ENCODE data around the gene BUB1.

DNA sequence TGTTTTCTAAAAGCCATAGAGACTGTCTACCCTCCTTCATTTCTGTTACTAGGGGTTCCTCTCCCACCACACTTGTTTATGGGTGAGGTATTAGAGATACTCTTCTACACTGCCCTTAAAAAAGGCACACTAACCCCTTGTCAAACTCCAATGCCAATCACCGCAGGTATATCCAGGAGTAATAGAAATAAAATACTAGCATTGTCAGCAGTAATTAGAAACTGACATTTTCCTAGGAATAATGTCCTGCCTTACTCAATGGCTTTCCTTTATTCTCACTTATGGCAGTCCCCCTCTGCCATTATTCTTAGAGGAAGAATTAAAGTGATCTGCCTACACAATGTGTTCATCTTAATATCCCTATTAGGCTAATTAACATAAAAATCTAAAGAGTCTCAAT lies 5.0 kb upstream of the BUB1 start:
- no peak for TF ChIP-seq EZH2 (optimal IDR thresholded peaks at IDR 0.05; ENCODE audit: low read depth, low read length)
- TF ChIP-seq, protein P1, sequence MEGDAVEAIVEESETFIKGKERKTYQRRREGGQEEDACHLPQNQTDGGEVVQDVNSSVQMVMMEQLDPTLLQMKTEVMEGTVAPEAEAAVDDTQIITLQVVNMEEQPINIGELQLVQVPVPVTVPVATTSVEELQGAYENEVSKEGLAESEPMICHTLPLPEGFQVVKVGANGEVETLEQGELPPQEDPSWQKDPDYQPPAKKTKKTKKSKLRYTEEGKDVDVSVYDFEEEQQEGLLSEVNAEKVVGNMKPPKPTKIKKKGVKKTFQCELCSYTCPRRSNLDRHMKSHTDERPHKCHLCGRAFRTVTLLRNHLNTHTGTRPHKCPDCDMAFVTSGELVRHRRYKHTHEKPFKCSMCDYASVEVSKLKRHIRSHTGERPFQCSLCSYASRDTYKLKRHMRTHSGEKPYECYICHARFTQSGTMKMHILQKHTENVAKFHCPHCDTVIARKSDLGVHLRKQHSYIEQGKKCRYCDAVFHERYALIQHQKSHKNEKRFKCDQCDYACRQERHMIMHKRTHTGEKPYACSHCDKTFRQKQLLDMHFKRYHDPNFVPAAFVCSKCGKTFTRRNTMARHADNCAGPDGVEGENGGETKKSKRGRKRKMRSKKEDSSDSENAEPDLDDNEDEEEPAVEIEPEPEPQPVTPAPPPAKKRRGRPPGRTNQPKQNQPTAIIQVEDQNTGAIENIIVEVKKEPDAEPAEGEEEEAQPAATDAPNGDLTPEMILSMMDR (IDR thresholded peaks at IDR 0.05; ENCODE audit: low read length) = no peak
